ENCODE measurements around the gene UTP18. TPM values are rescaled to one million over a fixed set of nuclear protein-coding genes. Genes with fewer than 3 reads are reported as not detected.

UTP18 gene
- total and polyA plus RNA-seq, 2 experiments from 2014 or later: 31.3 to 31.8 TPM

DNA sequence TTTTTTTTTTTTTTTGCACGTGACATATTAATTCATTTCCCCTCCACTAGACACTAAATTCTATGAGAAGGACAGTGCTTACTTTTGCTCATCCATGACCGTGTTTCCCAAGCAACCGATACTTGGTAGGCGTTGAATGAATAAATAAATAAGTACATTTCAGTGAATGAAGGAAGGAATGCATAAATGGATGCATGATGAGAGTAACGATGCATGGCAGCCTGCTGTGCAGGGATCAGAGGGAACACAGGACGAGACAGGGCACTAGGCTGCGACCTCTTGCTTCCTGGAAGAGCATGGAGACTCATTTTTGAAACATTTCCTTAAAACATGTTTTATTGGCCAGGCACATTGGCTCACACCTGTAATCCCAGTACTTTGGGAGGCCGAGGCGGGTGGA, 84.2 kb downstream of the UTP18 start:
- H3K4me2 ChIP-seq: no peak overlapping the region
- H3K36me3 ChIP-seq (replicated peaks; ENCODE audit: insufficient read depth, low read depth): no peaks in the 10 kb centered on the region
- no peak overlapping the region for H3K4me3 ChIP-seq
- WGBS (ENCODE audit: low lambda C conversion rate, missing lambda C conversion rate): 93% methylated on average over 9 of the region's 9 CpGs
- no peaks in the 10 kb centered on the region for H3K27me3 ChIP-seq
- H4K20me1 ChIP-seq (ENCODE audit: insufficient read depth, poor library complexity, severe bottlenecking): no peaks in the 10 kb centered on the region
- peaks cover 3% of the 10 kb centered on the region for H3K4me1 ChIP-seq (ENCODE audit: insufficient read depth)
- no peaks in the 10 kb centered on the region for H3K79me2 ChIP-seq
- no peak for DNase-seq (ENCODE audit: low spot score)
- no peaks in the 10 kb centered on the region for H3K9me2 ChIP-seq (replicated peaks; ENCODE audit: insufficient read depth)
- no peak overlapping the region for H2AFZ ChIP-seq
- no peaks in the 10 kb centered on the region for H3K9me3 ChIP-seq (ENCODE audit: low read depth)
- TF ChIP-seq EZH2 (IDR thresholded peaks at IDR 0.05; ENCODE audit: borderline replicate concordance): no peak
- no peak for TF ChIP-seq EZH2phosphoT487 (IDR thresholded peaks at IDR 0.05; ENCODE audit: low read depth, severe bottlenecking, unreplicated experiment)
- TF ChIP-seq, protein P1, sequence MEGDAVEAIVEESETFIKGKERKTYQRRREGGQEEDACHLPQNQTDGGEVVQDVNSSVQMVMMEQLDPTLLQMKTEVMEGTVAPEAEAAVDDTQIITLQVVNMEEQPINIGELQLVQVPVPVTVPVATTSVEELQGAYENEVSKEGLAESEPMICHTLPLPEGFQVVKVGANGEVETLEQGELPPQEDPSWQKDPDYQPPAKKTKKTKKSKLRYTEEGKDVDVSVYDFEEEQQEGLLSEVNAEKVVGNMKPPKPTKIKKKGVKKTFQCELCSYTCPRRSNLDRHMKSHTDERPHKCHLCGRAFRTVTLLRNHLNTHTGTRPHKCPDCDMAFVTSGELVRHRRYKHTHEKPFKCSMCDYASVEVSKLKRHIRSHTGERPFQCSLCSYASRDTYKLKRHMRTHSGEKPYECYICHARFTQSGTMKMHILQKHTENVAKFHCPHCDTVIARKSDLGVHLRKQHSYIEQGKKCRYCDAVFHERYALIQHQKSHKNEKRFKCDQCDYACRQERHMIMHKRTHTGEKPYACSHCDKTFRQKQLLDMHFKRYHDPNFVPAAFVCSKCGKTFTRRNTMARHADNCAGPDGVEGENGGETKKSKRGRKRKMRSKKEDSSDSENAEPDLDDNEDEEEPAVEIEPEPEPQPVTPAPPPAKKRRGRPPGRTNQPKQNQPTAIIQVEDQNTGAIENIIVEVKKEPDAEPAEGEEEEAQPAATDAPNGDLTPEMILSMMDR (IDR thresholded peaks at IDR 0.05; ENCODE audit: poor library complexity): no peak
- no peak overlapping the region for H3K27ac ChIP-seq

DNA sequence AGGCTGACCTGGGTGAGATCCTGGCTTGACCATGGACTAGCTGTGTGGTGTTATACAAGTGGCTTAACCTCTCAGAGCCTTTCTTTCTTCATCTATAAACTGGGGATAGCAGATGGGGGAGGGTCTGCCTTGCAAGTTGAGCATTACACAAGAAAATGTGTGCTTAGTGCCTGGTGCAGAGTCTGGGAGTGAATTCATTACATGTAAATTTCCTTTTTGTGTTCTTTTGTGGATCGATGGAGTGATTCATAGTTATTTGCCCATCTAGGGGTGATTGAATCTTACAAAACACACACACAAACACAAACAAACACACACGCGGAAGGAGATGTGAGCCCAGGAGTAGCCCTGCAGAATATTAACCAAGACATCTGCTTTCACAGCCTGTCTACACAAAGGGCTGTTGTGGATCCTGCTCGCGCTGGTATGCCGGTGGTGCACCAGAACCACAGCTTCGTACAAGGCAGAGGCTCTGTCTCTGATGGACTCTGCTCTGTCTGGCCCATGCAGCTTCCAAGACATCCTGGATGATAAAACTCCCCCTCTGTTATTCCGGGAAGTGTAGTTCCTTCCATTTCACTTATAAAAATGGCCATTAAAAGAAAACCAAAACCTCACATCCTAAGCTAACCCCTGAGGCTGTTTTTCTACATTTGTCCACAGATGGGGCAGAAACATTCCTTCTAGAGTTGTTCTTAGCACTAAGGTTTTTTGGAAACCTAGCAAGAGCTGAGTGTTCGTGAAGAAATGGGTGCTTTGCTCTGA, 86.1 kb downstream of the UTP18 start:
- Histone ChIP-seq H4K20me1 (ENCODE audit: insufficient read depth, poor library complexity, severe bottlenecking) (no peaks in the 10 kb centered on the region), H3K36me3 (replicated peaks; ENCODE audit: insufficient read depth, low read depth) (no peaks in the 10 kb centered on the region), H3K9me2 (replicated peaks; ENCODE audit: insufficient read depth) (no peaks in the 10 kb centered on the region), H3K4me1 (ENCODE audit: insufficient read depth) (peaks cover 3% of the 10 kb centered on the region), H3K27ac (peak overlapping the region; percentile 21), H3K4me3 (no peak overlapping the region), H2AFZ (no peak overlapping the region), H3K4me2 (peak overlapping the region; percentile 30), H3K79me2 (no peaks in the 10 kb centered on the region), H3K9me3 (ENCODE audit: low read depth) (no peaks in the 10 kb centered on the region), H3K27me3 (no peaks in the 10 kb centered on the region)
- DNase-seq (ENCODE audit: low spot score): peak; percentile 34
- TF ChIP-seq, protein P1 (IDR thresholded peaks at IDR 0.05; ENCODE audit: poor library complexity): no peak
- TF ChIP-seq EZH2 (IDR thresholded peaks at IDR 0.05; ENCODE audit: borderline replicate concordance) (no peak), EZH2phosphoT487 (IDR thresholded peaks at IDR 0.05; ENCODE audit: low read depth, severe bottlenecking, unreplicated experiment) (no peak)
- WGBS (ENCODE audit: low lambda C conversion rate, missing lambda C conversion rate): 33% methylated on average over 9 of the region's 9 CpGs

Other genes starting within 250 kb of the UTP18 start
- 70.1 and 82.7 TPM in 2 replicates for gene SPAG9, start 139.7 kb upstream of the UTP18 start, total RNA-seq
- gene SPAG9, start 139.7 kb upstream of the UTP18 start, polyA plus RNA-seq: 26.5 and 35.1 TPM in 2 replicates
- gene NME1, start 107.0 kb upstream of the UTP18 start, total RNA-seq: 50.9 and 63.2 TPM in 2 replicates
- 106 and 122 TPM in 2 replicates for gene NME1, start 107.0 kb upstream of the UTP18 start, polyA plus RNA-seq
- 290 and 326 TPM in 2 replicates for gene NME2, start 94.1 kb upstream of the UTP18 start, total RNA-seq
- 480 and 531 TPM in 2 replicates for gene NME2, start 94.1 kb upstream of the UTP18 start, polyA plus RNA-seq
- gene MBTD1, start 497 bp upstream of the UTP18 start, total RNA-seq: 15.3 and 24.2 TPM in 2 replicates
- 3.2 and 4.5 TPM in 2 replicates for gene MBTD1, start 497 bp upstream of the UTP18 start, polyA plus RNA-seq

All from hepatocyte (in vitro differentiated cells).